MCF 10A (cell line): ENCODE results near the gene PI4KA. TPM values are rescaled to one million over a fixed set of nuclear protein-coding genes. Genes with fewer than 3 reads are reported as not detected.
"Not testable (repeated sequence)": the region's sequence is repeated elsewhere in the genome, so short reads cannot be mapped to it uniquely, and the experiment has no call there.

ENCODE experiments used
- BruUV-seq: library from RNA; stranded (reverse); fragments of 400-500 nt; replicated peaks from 2 replicates; lab custom pipeline; 2021; lab: Mats Ljungman, UMichigan
- CTCF ChIA-PET: fragments of 300-600 bp; sonication (Branson Sonifier 250); formaldehyde crosslinking; extraction: SDS; loops from one replicate; lab custom pipeline; 2021; ENCODE audit warnings: antibody characterized with exemption, inconsistent platforms; lab: Yijun Ruan, JAX
- POLR2A ChIA-PET: fragments of 300-600, 350-650 bp; sonication (Branson Sonifier 250); formaldehyde crosslinking; extraction: SDS; loops from one replicate; lab custom pipeline; 2020; ENCODE audit warnings: antibody characterized with exemption, inconsistent platforms; lab: Yijun Ruan, JAX
- DNase-seq: peaks from one replicate; pipeline ENCODE4 v3.0.0-alpha.2; 2018; ENCODE audit not compliant: unreplicated experiment
- H3K27ac Mint-ChIP-seq: one replicate; pipeline ENCODE4 v1.8.0; 2022; ENCODE audit warnings: mild to moderate bottlenecking, low read depth, mixed read lengths; ENCODE audit not compliant: unreplicated experiment
- H3K27me3 Mint-ChIP-seq: one replicate; pipeline ENCODE4 v1.8.0; 2022; ENCODE audit warnings: mixed read lengths; ENCODE audit not compliant: insufficient read depth, unreplicated experiment
- H3K36me3 Mint-ChIP-seq: one replicate; pipeline ENCODE4 v1.8.0; 2022; ENCODE audit warnings: mild to moderate bottlenecking, moderate library complexity, mixed read lengths; ENCODE audit not compliant: insufficient read depth, unreplicated experiment
- H3K4me1 Mint-ChIP-seq: one replicate; pipeline ENCODE4 v1.8.0; 2022; ENCODE audit warnings: mixed read lengths; ENCODE audit not compliant: insufficient read depth, unreplicated experiment
- H3K4me3 Mint-ChIP-seq: one replicate; pipeline ENCODE4 v1.8.0; 2022; ENCODE audit warnings: mild to moderate bottlenecking, moderate library complexity, mixed read lengths; ENCODE audit not compliant: unreplicated experiment
- H3K9me3 Mint-ChIP-seq: one replicate; pipeline ENCODE4 v1.8.0; 2022; ENCODE audit warnings: mixed read lengths; ENCODE audit not compliant: unreplicated experiment
- intact Hi-C: fragments of 100-400 bp; cut with micrococcal nuclease; formaldehyde crosslinking; loops from 2 replicates; pipeline ENCODE4 v1.14.1; 2022
- total RNA-seq: library from RNA; stranded (reverse); gene quantifications from 2 replicates; pipeline ENCODE4 v1.2.3, GENCODE V29; 2022
- TF ChIP-seq, protein P1 (sequence below): fragments of 200-600 bp; IDR thresholded peaks from one replicate; pipeline ENCODE4 v1.8.0; 2022; ENCODE audit warnings: antibody characterized with exemption, mild to moderate bottlenecking; ENCODE audit not compliant: unreplicated experiment

The PI4KA gene
- total RNA-seq, 1 experiment from 2014 or later = 39.0 TPM

DNA sequence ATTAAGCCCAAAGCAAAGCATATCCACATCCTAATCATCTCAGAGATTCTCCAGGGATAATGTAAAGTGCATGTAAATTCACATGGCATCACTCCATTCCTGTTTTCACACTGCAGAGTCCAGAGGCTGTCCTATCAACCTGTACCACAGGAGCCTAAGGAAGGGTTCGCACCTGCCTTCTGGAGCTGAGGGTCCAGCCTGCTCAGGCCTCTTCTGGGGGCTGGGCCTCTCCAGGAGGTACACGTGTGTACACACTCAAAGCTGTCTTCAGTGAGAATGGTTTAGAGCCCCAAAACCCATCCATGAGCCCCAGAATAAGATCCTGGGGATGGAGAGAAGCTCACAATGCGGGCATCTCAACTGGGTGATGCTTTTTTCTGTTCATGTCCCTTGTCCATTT is 23.9 kb downstream of the PI4KA start:
- no peak for DNase-seq
- Mint-ChIP-seq H3K27me3 (no peaks in the 10 kb centered on the region), H3K9me3 (no peaks in the 10 kb centered on the region), H3K36me3 (peaks cover 54% of the 10 kb centered on the region), H3K4me3 (no peak overlapping the region), H3K4me1 (no peaks in the 10 kb centered on the region), H3K27ac (no peak overlapping the region)
- CTCF ChIA-PET = interaction anchor here (1.1 to 1.3 kb wide), 2 partner anchors 51 to 57 kb away, joined by 3 read pairs; no protein-coding TSS in a partner anchor
- POLR2A ChIA-PET = no interaction called here
- TF ChIP-seq, protein P1, sequence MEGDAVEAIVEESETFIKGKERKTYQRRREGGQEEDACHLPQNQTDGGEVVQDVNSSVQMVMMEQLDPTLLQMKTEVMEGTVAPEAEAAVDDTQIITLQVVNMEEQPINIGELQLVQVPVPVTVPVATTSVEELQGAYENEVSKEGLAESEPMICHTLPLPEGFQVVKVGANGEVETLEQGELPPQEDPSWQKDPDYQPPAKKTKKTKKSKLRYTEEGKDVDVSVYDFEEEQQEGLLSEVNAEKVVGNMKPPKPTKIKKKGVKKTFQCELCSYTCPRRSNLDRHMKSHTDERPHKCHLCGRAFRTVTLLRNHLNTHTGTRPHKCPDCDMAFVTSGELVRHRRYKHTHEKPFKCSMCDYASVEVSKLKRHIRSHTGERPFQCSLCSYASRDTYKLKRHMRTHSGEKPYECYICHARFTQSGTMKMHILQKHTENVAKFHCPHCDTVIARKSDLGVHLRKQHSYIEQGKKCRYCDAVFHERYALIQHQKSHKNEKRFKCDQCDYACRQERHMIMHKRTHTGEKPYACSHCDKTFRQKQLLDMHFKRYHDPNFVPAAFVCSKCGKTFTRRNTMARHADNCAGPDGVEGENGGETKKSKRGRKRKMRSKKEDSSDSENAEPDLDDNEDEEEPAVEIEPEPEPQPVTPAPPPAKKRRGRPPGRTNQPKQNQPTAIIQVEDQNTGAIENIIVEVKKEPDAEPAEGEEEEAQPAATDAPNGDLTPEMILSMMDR = no peak
- intact Hi-C loops = no loop called here
- no TSS peak for BruUV-seq

DNA sequence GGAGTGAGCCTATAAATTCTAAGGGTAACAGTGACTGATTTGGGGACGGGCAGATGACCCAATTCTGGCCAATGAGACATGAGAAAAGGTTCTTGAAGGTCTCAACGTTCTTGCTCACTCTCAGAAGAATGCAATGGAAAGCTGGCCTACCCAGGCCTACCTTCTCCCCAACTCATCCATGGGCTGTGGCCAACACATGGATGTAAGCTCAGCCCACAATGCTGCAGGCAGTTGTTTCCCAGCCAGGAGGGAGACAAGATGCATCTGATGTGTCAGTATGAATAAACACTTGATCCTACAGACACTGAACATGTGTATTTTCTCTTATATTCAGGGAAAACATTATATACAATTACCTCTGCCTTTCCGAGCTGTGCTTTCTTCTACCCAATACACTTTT is 24.4 kb downstream of the PI4KA start:
- TF ChIP-seq, protein P1 = no peak
- H3K36me3 Mint-ChIP-seq = peaks cover 59% of the 10 kb centered on the region
- H3K27me3 Mint-ChIP-seq = no peaks in the 10 kb centered on the region
- CTCF ChIA-PET = interaction anchor here (1.1 to 1.3 kb wide), 2 partner anchors 50 to 56 kb away, joined by 3 read pairs; no protein-coding TSS in a partner anchor
- no peak for DNase-seq
- POLR2A ChIA-PET = no interaction called here
- intact Hi-C loops = no loop called here
- no peak overlapping the region for H3K27ac Mint-ChIP-seq
- H3K4me3 Mint-ChIP-seq = no peak overlapping the region
- H3K4me1 Mint-ChIP-seq = no peaks in the 10 kb centered on the region
- no TSS peak for BruUV-seq
- no peaks in the 10 kb centered on the region for H3K9me3 Mint-ChIP-seq

- no peaks in the 10 kb centered on the region for H3K9me3 Mint-ChIP-seq
- no TSS peak for BruUV-seq
- no peaks in the 10 kb centered on the region for H3K4me1 Mint-ChIP-seq
- intact Hi-C loops = no loop called here
- no peak overlapping the region for H3K4me3 Mint-ChIP-seq
- no peaks in the 10 kb centered on the region for H3K27me3 Mint-ChIP-seq
- TF ChIP-seq, protein P1 = no peak
- no peak for DNase-seq
- no peak overlapping the region for H3K27ac Mint-ChIP-seq
- POLR2A ChIA-PET = no interaction called here
- H3K36me3 Mint-ChIP-seq = peaks cover 65% of the 10 kb centered on the region
- CTCF ChIA-PET = interaction anchor here (0.6 kb wide), 1 partner anchor 76 kb away, joined by 3 read pairs; no protein-coding TSS in a partner anchor
Observed at GRCh38 chr22:20833225-20833665, 25.4 kb downstream of the PI4KA start.

DNA sequence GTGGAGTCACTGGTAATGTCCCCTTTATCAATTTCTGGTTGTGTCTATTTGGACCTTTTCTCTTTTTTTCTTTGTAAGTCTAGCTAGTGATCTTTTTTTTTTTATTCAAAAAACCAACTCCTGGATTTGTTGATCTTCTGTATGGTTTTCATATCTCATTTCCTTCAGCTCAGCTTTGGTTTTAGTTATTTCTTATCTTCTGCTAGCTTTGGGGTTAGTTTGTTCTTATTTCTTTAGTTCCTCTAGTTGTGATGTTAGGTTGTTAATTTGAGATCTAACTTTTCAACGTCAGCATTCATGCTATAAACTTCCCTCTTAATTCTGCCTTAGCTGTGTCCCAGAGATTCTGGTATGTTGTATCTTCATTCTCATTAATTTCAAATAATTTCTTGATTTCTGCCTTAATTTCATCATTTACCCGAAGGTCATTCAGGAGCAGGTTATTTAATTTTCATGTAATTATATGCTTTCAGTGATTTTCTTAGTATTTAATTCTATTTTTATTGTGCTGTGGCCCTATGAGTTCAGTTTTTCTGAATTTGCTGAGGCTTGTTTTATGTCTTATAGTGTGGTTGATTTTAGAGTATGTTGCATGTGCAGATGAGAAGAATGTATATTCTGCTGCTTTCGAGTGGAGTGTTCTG is 29.0 kb downstream of the PI4KA start:
- intact Hi-C loops = no loop called here
- BruUV-seq = no TSS peak
- H3K36me3 Mint-ChIP-seq = peaks cover 60% of the 10 kb centered on the region
- CTCF ChIA-PET = no interaction called here
- TF ChIP-seq, protein P1 = no peak
- no peaks in the 10 kb centered on the region for H3K4me1 Mint-ChIP-seq
- no peak overlapping the region for H3K27ac Mint-ChIP-seq
- no peaks in the 10 kb centered on the region for H3K9me3 Mint-ChIP-seq
- no peaks in the 10 kb centered on the region for H3K27me3 Mint-ChIP-seq
- no peak for DNase-seq
- POLR2A ChIA-PET = no interaction called here
- H3K4me3 Mint-ChIP-seq = no peak overlapping the region

GRCh38 chr22:20826373-20827152 is 32.0 kb downstream of the PI4KA start:
- H3K4me1 Mint-ChIP-seq, BruUV-seq, CTCF ChIA-PET, intact Hi-C loops, POLR2A ChIA-PET, H3K27ac Mint-ChIP-seq, DNase-seq, H3K9me3 Mint-ChIP-seq, H3K27me3 Mint-ChIP-seq, H3K4me3 Mint-ChIP-seq: not testable (repeated sequence)
- peaks cover 37% of the 10 kb centered on the region for H3K36me3 Mint-ChIP-seq
